H1 (cell line): ENCODE data around the gene CIC.
"Not testable (repeated sequence)": the region's sequence is repeated elsewhere in the genome, so short reads cannot be mapped to it uniquely, and the experiment has no call there.

ENCODE experiments used
- ASH2L ChIP-seq: fragments of 200-600, 300-600 bp; sonication (generic); IDR thresholded peaks from one replicate; pipeline ENCODE4 v1.7.1; 2017; ENCODE audit warnings: low read length
- BRCA1 ChIP-seq: IDR thresholded peaks from 2 replicates; pipeline ENCODE4 v1.6.1; 2012; ENCODE audit warnings: low read depth, low read length, improper control_type of control experiment
- CEBPB ChIP-seq: IDR thresholded peaks from 2 replicates; pipeline ENCODE4 v1.6.1; 2012; ENCODE audit warnings: low read depth, low read length
- EGR1 ChIP-seq: IDR thresholded peaks from 2 replicates; pipeline ENCODE4 v1.6.1; 2011; ENCODE audit warnings: low read depth, low read length, borderline replicate concordance
- EP300 ChIP-seq, 2 experiments: IDR thresholded peaks; 1 replicate in 1 of 2; 2 replicates in 1 of 2; pipeline ENCODE4 v1.6.1; 2011 to 2012; ENCODE audit warnings: low read depth in 2 of 2, low read length in 2 of 2, mild to moderate bottlenecking in 2 of 2, borderline replicate concordance in 1 of 2, inconsistent platforms in 1 of 2, moderate library complexity in 1 of 2
- JUN ChIP-seq: IDR thresholded peaks from 2 replicates; pipeline ENCODE4 v1.6.1; 2011; ENCODE audit warnings: low read depth, mild to moderate bottlenecking, improper control_type of control experiment, low read length
- POLR2A ChIP-seq, 2 experiments: IDR thresholded peaks; 1 replicate in 1 of 2; 2 replicates in 1 of 2; pipeline ENCODE4 v1.6.1; 2011; ENCODE audit warnings: low read depth in 2 of 2, low read length in 2 of 2, mild to moderate bottlenecking in 2 of 2; ENCODE audit errors: control extremely low read depth in 1 of 2
- SP1 ChIP-seq: IDR thresholded peaks from 2 replicates; pipeline ENCODE4 v1.6.1; 2011; ENCODE audit warnings: low read depth, low read length
- TCF12 ChIP-seq: IDR thresholded peaks from 2 replicates; pipeline ENCODE4 v1.6.1; 2011; ENCODE audit warnings: low read depth, mild to moderate bottlenecking, low read length
- TF ChIP-seq, protein P1 (sequence below): IDR thresholded peaks from 2 replicates; pipeline ENCODE4 v1.6.1; 2012; ENCODE audit warnings: inconsistent platforms
- TF ChIP-seq, protein P2 (sequence below), 3 experiments: IDR thresholded peaks; 1 replicate in 2 of 3; 2 replicates in 1 of 3; pipeline versions ENCODE4 v1.5.1 to v1.6.1; 2011; ENCODE audit warnings: low read length in 3 of 3, mild to moderate bottlenecking in 3 of 3, inconsistent platforms in 2 of 3, low read depth in 1 of 3, moderate library complexity in 1 of 3; ENCODE audit not compliant: insufficient read depth in 1 of 3; ENCODE audit errors: control extremely low read depth in 1 of 3

DNA sequence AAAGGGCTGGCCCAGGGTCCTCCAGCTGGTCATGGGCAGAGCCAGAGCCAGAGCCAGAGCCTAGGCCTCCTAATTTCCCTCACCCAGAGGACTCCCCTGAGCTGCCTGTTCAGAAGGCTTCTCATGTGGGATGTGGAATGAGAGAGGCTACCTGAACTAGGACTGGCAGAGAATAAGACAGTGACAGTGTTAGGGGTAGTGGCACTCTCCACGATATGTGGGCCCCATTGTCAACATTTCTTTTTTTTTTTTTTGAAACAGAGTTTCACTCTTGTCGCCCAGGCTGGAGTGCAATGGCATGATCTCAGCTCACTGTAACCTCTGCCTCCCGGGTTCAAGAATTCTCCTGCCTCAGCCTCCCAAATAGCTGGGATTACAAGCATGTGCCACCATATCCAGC is 62.3 kb downstream of the CIC start:
- not testable (repeated sequence) for TF ChIP-seq EGR1; EP300 (IDR thresholded peaks at IDR 0.05; ENCODE audit: borderline replicate concordance in 1 of 2, low read depth in 2 of 2, low read length in 2 of 2); POLR2A (IDR thresholded peaks at IDR 0.05; ENCODE audit: control extremely low read depth in 1 of 2, low read depth in 2 of 2, low read length in 2 of 2); CEBPB; JUN; SP1; TCF12; ASH2L; BRCA1
- TF ChIP-seq, protein P1, sequence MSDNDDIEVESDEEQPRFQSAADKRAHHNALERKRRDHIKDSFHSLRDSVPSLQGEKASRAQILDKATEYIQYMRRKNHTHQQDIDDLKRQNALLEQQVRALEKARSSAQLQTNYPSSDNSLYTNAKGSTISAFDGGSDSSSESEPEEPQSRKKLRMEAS: not testable (repeated sequence)
- TF ChIP-seq, protein P2, sequence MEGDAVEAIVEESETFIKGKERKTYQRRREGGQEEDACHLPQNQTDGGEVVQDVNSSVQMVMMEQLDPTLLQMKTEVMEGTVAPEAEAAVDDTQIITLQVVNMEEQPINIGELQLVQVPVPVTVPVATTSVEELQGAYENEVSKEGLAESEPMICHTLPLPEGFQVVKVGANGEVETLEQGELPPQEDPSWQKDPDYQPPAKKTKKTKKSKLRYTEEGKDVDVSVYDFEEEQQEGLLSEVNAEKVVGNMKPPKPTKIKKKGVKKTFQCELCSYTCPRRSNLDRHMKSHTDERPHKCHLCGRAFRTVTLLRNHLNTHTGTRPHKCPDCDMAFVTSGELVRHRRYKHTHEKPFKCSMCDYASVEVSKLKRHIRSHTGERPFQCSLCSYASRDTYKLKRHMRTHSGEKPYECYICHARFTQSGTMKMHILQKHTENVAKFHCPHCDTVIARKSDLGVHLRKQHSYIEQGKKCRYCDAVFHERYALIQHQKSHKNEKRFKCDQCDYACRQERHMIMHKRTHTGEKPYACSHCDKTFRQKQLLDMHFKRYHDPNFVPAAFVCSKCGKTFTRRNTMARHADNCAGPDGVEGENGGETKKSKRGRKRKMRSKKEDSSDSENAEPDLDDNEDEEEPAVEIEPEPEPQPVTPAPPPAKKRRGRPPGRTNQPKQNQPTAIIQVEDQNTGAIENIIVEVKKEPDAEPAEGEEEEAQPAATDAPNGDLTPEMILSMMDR (IDR thresholded peaks at IDR 0.05; ENCODE audit: control extremely low read depth in 1 of 3, insufficient read depth in 1 of 3, low read depth in 1 of 3, low read length in 3 of 3): not testable (repeated sequence)
